Measurements from ENCODE around the gene EZR. TPM values are rescaled to one million over a fixed set of nuclear protein-coding genes. Genes with fewer than 3 reads are reported as not detected.

EZR gene
- total and polyA plus RNA-seq, 10 of the 15 experiments (the other 5 are each of a cell fraction or from before 2014, with no cell fraction given) = 79.1 to 282 (median 161) TPM

- no peak for TF ChIP-seq SKIL (IDR thresholded peaks at IDR 0.05; ENCODE audit: low read depth, poor library complexity, severe bottlenecking)
- no peak for TF ChIP-seq NR2C2 (IDR thresholded peaks at IDR 0.05; ENCODE audit: borderline replicate concordance, control insufficient read depth, insufficient read length, low read depth)
- TF ChIP-seq NBN (IDR thresholded peaks at IDR 0.05) = no peak
- no peak for TF ChIP-seq BHLHE40 (IDR thresholded peaks at IDR 0.05; ENCODE audit: borderline replicate concordance in 1 of 2, low read depth in 2 of 2, low read length in 1 of 2)
- no peak for TF ChIP-seq CHD1 (IDR thresholded peaks at IDR 0.05; ENCODE audit: low read depth, low read length)
Observed at GRCh38 chr6:158774717-158775449, 44.3 kb downstream of the EZR start (continued).

- H3K9ac ChIP-seq (ENCODE audit: control insufficient read depth, insufficient read depth, low read length) = no peak overlapping the region
- peak; percentile 42; the same call in 1 of the 2 replicates for TF ChIP-seq POLR2A (IDR thresholded peaks at IDR 0.05; ENCODE audit: low read depth, low read length)
- TF ChIP-seq NFXL1 (IDR thresholded peaks at IDR 0.05; ENCODE audit: borderline replicate concordance) = no peak
- TF ChIP-seq ELK1 (IDR thresholded peaks at IDR 0.05; ENCODE audit: low read depth, low read length) = no peak
- FAIRE-seq = no peak
- no peaks in the 10 kb centered on the region for H3K27me3 ChIP-seq (replicated peaks in 1 of 2; ENCODE audit: control insufficient read depth in 2 of 2, insufficient read depth in 2 of 2, low read length in 1 of 2)
- no peaks in the 10 kb centered on the region; the same call in 1 of the 2 replicates for H4K20me1 ChIP-seq (ENCODE audit: control insufficient read depth, insufficient read depth)
- no peaks in the 10 kb centered on the region; the same call in 1 of the 2 replicates for H3K79me2 ChIP-seq (ENCODE audit: control insufficient read depth, insufficient read depth, low read length)
- H3K4me2 ChIP-seq (ENCODE audit: control insufficient read depth, insufficient read depth) = no peak overlapping the region
- ChIA-PET POLR2A (interaction anchor here (0.5 kb wide), 1 partner anchor 218 kb away, joined by 3 read pairs; no protein-coding TSS in a partner anchor), RAD21 (ENCODE audit: unreplicated experiment) (no interaction called here), SMC1A (ENCODE audit: uncharacterized antibody, unreplicated experiment) (interaction anchor here (1.0 to 1.6 kb wide), 3 partner anchors 9 to 199 kb away, joined by 3 read pairs; no protein-coding TSS in a partner anchor), CTCF (interaction anchor here (1.1 kb wide), 1 partner anchor 70 kb away, joined by 3 read pairs; no protein-coding TSS in a partner anchor)
- no TSS peak for BruUV-seq (replicated peaks)
- H3K9me3 ChIP-seq (replicated peaks; ENCODE audit: control insufficient read depth, insufficient read depth, low read length) = no peaks in the 10 kb centered on the region
- no peak overlapping the region for H3K4me3 ChIP-seq
- 92% methylated on average over 20 of the region's 21 CpGs for WGBS (ENCODE audit: insufficient coverage, insufficient replicate concordance, low lambda C conversion rate, missing lambda C conversion rate)
- no peak for DNase-seq (ENCODE audit: low read depth, low spot score)
- in situ Hi-C loops (cut with MboI) = no loop called here
- H3K36me3 ChIP-seq (ENCODE audit: control insufficient read depth in 2 of 2, insufficient read depth in 2 of 2, low read length in 1 of 2) = peaks cover 65 to 71% of the 10 kb centered on the region in 2 experiments
- no peaks in the 10 kb centered on the region for H3K4me1 ChIP-seq (ENCODE audit: control insufficient read depth, insufficient read depth, low read length)
- H3K27ac ChIP-seq (ENCODE audit: control insufficient read depth, insufficient read depth) = no peak overlapping the region
- no peak overlapping the region for H2AFZ ChIP-seq (ENCODE audit: control insufficient read depth, low read depth, low read length)
- no peak for ATAC-seq
- intact Hi-C loops (cut with micrococcal nuclease; ENCODE audit: unreplicated experiment) = no loop called here
Observed at GRCh38 chr6:158773581-158774449, 45.4 kb downstream of the EZR start.
